ENCODE results near the gene RBM12. TPM values are rescaled to one million over a fixed set of nuclear protein-coding genes. Genes with fewer than 3 reads are reported as not detected.

The RBM12 gene
- total RNA-seq, 1 donor from 2014 or later: 72.5 TPM

DNA sequence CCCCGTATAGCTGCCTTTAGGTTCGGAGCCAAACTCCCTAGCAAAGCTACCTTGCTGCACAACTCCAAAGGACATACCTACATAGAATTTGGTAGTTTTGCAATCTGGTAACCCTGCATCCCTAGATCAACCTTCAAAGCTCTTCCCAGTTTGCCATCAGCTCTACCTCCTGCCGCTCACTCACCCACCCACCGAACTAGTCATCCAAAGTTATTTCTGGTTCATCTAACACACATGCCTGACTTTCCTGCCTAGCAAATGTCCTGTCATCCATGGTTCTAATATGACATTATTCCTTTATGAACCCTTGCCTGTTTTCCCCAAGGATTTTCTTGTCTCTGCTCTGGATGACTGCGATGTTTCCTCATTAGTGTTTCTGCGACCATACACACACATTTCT is 27.4 kb downstream of the RBM12 start:
- Histone ChIP-seq H3K9me3 (no peaks in the 10 kb centered on the region), H3K27ac (no peak overlapping the region), H3K4me1 (no peaks in the 10 kb centered on the region), H3K36me3 (peaks cover under 1% of the 10 kb centered on the region), H3K4me3 (no peak overlapping the region), H3K27me3 (no peaks in the 10 kb centered on the region)
- intact Hi-C loops (cut with DNase I): no loop called here
- DNase-seq: no peak
- TF ChIP-seq, protein P1, sequence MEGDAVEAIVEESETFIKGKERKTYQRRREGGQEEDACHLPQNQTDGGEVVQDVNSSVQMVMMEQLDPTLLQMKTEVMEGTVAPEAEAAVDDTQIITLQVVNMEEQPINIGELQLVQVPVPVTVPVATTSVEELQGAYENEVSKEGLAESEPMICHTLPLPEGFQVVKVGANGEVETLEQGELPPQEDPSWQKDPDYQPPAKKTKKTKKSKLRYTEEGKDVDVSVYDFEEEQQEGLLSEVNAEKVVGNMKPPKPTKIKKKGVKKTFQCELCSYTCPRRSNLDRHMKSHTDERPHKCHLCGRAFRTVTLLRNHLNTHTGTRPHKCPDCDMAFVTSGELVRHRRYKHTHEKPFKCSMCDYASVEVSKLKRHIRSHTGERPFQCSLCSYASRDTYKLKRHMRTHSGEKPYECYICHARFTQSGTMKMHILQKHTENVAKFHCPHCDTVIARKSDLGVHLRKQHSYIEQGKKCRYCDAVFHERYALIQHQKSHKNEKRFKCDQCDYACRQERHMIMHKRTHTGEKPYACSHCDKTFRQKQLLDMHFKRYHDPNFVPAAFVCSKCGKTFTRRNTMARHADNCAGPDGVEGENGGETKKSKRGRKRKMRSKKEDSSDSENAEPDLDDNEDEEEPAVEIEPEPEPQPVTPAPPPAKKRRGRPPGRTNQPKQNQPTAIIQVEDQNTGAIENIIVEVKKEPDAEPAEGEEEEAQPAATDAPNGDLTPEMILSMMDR (IDR thresholded peaks at IDR 0.05): no peak
- no peak for ATAC-seq

DNA sequence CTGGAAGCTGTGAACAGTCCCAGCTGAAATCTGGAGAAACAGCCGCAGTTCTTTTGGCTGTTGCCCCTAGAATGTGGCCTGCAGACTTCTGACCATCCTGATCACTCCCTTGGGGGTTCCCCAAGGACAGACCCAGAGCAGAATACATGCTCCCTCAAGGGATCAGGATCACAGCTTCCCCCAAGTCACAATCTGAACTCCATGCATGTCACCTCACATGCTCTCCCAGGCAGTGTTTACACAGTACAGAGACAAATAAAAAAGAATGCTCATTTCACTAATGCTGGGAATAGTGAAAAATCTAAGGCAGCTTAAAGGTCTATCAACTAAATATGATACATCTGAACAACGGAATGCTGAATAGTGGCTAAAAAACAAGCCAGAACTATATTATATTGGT is 28.6 kb downstream of the RBM12 start:
- no peak for DNase-seq
- no peaks in the 10 kb centered on the region for H3K4me1 ChIP-seq

DNA sequence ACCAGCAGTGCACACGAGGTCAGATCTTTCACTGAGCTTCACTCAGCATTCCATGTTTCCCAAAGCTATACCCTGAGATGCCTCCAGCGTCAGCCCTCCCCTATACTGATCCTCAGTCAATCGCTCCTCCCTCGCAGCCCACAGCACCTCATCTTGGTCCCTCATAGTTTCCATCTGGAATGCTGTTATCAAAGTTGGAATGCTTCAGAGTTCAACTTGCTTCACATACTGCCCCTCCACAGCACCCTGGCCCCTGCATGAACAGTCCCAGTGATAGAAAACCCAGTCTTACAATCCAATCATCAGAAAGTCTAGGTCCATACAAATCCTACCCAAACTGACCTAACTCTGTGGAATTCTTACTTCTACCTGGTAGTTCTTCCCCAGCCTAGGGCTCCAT is 29.0 kb downstream of the RBM12 start:
- Histone ChIP-seq H3K9me3 (no peaks in the 10 kb centered on the region), H3K36me3 (peaks cover 16% of the 10 kb centered on the region), H3K27me3 (no peaks in the 10 kb centered on the region), H3K4me1 (no peaks in the 10 kb centered on the region), H3K4me3 (no peak overlapping the region), H3K27ac (no peak overlapping the region)
- intact Hi-C loops (cut with DNase I): no loop called here
- TF ChIP-seq, protein P1 (IDR thresholded peaks at IDR 0.05): no peak
- DNase-seq (no peak), ATAC-seq (no peak)

More for the DNA sequence above, 28.6 kb downstream of the RBM12 start:
- intact Hi-C loops (cut with DNase I): no loop called here
- no peaks in the 10 kb centered on the region for H3K27me3 ChIP-seq
- ATAC-seq: no peak
- no peak overlapping the region for H3K4me3 ChIP-seq
- TF ChIP-seq, protein P1 (IDR thresholded peaks at IDR 0.05): no peak
- H3K36me3 ChIP-seq: peaks cover 12% of the 10 kb centered on the region
- H3K27ac ChIP-seq: no peak overlapping the region
- H3K9me3 ChIP-seq: no peaks in the 10 kb centered on the region

DNA sequence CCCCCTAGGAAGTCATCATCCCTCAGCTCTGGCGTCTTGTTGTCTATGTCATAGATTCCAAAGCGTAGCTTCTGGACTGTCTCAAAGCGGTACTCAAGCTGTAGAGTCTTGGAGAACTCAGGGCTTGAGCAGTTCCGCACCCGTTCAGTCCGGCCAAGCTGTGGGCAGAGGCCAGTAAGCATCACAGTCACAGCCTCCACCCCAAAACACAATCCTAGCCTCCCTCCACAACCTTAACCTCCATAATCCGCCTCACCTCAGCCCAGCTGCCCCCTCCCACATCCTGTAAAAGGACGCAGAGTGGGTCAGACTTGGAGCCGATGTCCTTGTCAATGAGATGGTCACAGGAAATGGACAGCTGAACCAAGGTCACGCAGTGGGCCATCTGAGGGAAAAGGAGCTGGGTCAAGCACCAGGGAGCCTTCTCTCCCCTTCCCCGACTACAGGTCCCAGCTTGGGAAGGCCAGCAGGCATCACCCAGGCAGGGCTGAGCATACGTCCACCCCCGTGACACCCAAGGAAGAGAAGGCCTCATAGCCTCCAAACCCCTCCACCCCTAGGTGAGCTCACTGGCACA is 32.1 kb downstream of the RBM12 start:
- H3K4me1 ChIP-seq: no peaks in the 10 kb centered on the region
- H3K27ac ChIP-seq: no peak overlapping the region
- ATAC-seq: no peak
- H3K4me3 ChIP-seq: no peak overlapping the region
- no peaks in the 10 kb centered on the region for H3K9me3 ChIP-seq
- intact Hi-C loops (cut with DNase I): no loop called here
- H3K36me3 ChIP-seq: peaks cover 47% of the 10 kb centered on the region
- DNase-seq: no peak
- H3K27me3 ChIP-seq: no peaks in the 10 kb centered on the region
- TF ChIP-seq, protein P1 (IDR thresholded peaks at IDR 0.05): no peak

DNA sequence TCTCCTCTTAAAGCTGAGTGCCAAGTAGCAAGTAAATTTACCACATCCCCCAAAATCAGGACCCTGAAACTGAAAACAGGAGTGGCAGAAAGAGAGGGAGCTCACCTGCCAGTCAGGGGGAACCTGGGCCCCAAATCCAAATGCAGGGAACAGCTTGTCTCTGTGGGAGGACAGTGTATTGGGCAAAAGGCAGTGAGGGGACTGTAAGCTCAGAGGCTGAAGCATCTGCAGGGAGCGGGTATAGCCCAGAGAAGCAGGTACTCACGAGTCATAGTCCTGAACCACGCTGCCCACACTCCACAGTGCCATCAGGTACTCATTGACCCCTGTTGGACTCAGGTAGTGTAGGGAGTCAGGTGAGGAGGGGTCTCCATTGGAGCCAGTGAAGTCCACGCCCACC is 34.1 kb downstream of the RBM12 start:
- no peak for ATAC-seq
- Histone ChIP-seq H3K27me3 (no peaks in the 10 kb centered on the region), H3K27ac (no peak overlapping the region), H3K9me3 (no peaks in the 10 kb centered on the region), H3K4me1 (no peaks in the 10 kb centered on the region), H3K36me3 (peaks cover 66% of the 10 kb centered on the region), H3K4me3 (no peak overlapping the region)
- DNase-seq: no peak
- TF ChIP-seq, protein P1 (IDR thresholded peaks at IDR 0.05): no peak
- intact Hi-C loops (cut with DNase I): no loop called here

Measured in upper lobe of right lung (tissue), 1 donor.